Ureter (tissue), 1 donor: ENCODE results near the gene GPR161. TPM values are rescaled to one million over a fixed set of nuclear protein-coding genes. Genes with fewer than 3 reads are reported as not detected.

Source experiments
- DNase-seq: peaks from one replicate; pipeline ENCODE4 v3.0.0-alpha.2; 2020; ENCODE audit warnings: low spot score
- total RNA-seq: library from RNA; stranded (reverse); gene quantifications from one replicate; pipeline ENCODE4 v1.2.4, GENCODE V29; 2023
- donor health status: DM: yes; HTN: yes; CAD: no.

GPR161 gene
- total RNA-seq, 1 donor from 2014 or later = 7.6 TPM

DNA sequence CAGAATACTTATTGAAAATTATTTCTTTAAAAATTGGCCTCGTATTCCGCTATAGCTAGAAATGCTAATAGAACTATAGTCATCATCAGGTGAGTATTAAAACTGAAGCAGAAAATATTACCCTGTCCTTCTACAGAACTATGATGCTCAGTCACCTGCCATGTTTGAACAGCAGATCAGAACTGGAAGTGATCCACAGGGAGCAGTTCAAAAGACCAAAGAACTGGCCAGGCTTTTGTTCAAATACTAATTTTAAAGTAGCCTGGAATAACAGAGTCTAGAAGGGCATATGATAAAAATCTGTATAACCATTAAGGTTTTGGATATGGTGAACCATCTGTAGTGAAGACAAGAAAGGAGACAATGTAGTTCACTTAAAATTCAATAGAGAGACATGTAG is 94.4 kb downstream of the GPR161 start:
- no peak for DNase-seq

GRCh38 chr1:168035345-168035744 is 101.4 kb downstream of the GPR161 start:
- DNase-seq = no peak

DNA sequence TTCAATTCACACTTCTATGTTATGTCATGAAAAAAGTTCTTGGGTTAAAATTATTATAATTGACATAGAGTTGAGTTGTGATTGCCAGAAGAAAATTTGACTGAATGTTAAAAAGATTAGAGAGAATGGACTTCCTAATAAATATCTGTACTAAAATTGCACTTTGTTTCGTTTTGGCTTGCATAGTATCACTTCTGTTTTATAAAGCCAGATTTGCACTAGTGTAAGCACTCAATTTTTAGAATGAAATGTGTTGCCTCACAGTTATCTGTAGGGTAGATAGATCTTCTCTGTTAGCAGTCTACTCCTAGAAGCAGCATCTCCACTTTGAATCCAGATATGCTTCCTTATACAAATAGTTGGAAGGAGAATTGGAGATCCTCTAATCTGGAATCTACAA is 104.7 kb downstream of the GPR161 start:
- DNase-seq = no peak

DNA sequence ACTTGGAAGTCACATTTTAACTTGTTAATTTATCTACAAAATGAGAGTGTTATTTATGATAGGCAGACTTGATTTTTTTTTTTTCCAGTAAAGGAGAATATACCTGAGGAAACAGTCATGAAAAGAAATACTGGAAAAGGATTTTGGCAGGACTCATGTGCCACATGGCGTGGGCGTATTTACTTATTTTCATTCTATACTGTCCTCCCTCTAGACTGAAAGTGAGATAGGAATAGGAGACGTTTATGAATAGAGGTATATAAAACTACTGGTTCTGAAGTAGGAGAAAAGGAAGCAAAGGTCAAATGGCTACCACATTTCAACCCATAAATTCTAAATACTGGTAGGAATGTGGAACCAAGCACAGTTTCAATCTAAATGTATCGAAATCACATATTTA is 105.1 kb downstream of the GPR161 start:
- no peak for DNase-seq

DNA sequence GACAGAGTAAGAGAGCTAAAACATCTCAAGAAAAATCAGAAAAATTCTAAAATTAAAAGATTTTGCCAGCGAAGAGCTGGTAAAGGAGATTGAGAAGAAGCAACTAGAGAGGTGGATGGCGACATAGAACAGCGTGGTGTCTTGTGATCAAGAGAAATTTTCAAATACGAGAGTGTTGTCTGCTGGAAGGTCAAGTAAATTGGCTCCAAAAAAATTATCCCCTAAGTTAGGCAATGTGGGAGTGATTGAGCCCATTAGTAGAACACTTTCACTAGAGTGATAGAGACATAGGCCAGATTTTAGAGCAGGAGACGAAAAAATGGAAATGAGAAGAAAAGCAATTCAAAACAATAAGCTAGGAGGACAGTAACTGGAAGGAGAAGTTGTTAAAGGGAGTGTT is 105.5 kb downstream of the GPR161 start:
- DNase-seq = no peak

Other genes starting within 250 kb of the GPR161 start
- 0.13 TPM for gene ADCY10, start 222.8 kb downstream of the GPR161 start, total RNA-seq
- 53.7 TPM for gene DCAF6, start 200.2 kb downstream of the GPR161 start, total RNA-seq
- gene MPC2, start 199.9 kb downstream of the GPR161 start, total RNA-seq = 66.3 TPM
- 30.4 TPM for gene TIPRL, start 42.0 kb upstream of the GPR161 start, total RNA-seq
- gene SFT2D2, start 89.1 kb upstream of the GPR161 start, total RNA-seq = 49.4 TPM
- gene TBX19, start 143.9 kb upstream of the GPR161 start, total RNA-seq = 2.3 TPM